Measurements from ENCODE around the gene VKORC1.

- TF ChIP-seq GATA2 (IDR thresholded peaks at IDR 0.05; ENCODE audit: low read depth, low read length) (no peak), GATA3 (IDR thresholded peaks at IDR 0.05; ENCODE audit: low read depth, low read length) (no peak)
Measured at GRCh38 chr16:31072540-31073141, 22.0 kb downstream of the VKORC1 start.

Data from SH-SY5Y (cell line).